Cardiac muscle cell (in vitro differentiated cells and primary cell): Measurements from ENCODE around the gene ZSWIM3. TPM values are rescaled to one million over a fixed set of nuclear protein-coding genes. Genes with fewer than 3 reads are reported as not detected.

Experiments
- DNase-seq, 2 donors: peaks; one replicate each; pipeline versions ENCODE4 v3.0.0 to v3.0.0-alpha.2; 2010 to 2017; ENCODE audit warnings: low read depth in 1 of 2, low spot score in 1 of 2
- H3K27ac ChIP-seq: fragments of 200-600 bp; sonication (generic); 2 replicates; pipeline ENCODE4 v1.5.1; 2016
- H3K27me3 ChIP-seq: fragments of 200-600 bp; sonication (generic); 2 replicates; pipeline ENCODE4 v1.6.0; 2016; ENCODE audit warnings: control low read depth
- H3K36me3 ChIP-seq: fragments of 200-600 bp; sonication (generic); 2 replicates; pipeline ENCODE4 v1.5.1; 2016; ENCODE audit warnings: control low read depth
- H3K4me1 ChIP-seq: fragments of 200-600 bp; sonication (generic); 2 replicates; pipeline ENCODE4 v1.8.1; 2017; ENCODE audit warnings: low read depth, mild to moderate bottlenecking, mixed run types
- H3K4me3 ChIP-seq: fragments of 200-600 bp; sonication (generic); 2 replicates; pipeline ENCODE4 v1.5.1; 2016; ENCODE audit warnings: mild to moderate bottlenecking
- H3K9me3 ChIP-seq: fragments of 200-600 bp; sonication (generic); 2 replicates; pipeline ENCODE4 v1.5.1; 2017; ENCODE audit warnings: low read depth, mild to moderate bottlenecking, control low read depth
- polyA plus RNA-seq: library from polyadenylated mRNA; unstranded; fragments of >200 nt; fragmentation: Nextera tagmentation; extraction: Ambion mirVana; gene quantifications from 2 replicates; pipeline ENCODE4 v1.2.1, GENCODE V29; 2016
- total RNA-seq: library from RNA; depleted of rRNA; stranded (reverse); fragments of >200 nt; gene quantifications from 2 replicates; pipeline ENCODE4 v1.2.3, GENCODE V29; 2016
- TF ChIP-seq, protein P1 (sequence below): IDR thresholded peaks from 2 replicates; pipeline ENCODE4 v1.5.1; 2012; ENCODE audit warnings: low read depth, mild to moderate bottlenecking, low read length

Gene ZSWIM3
- total and polyA plus RNA-seq, 2 experiments from 2014 or later: 2.2 to 8.0 TPM

DNA sequence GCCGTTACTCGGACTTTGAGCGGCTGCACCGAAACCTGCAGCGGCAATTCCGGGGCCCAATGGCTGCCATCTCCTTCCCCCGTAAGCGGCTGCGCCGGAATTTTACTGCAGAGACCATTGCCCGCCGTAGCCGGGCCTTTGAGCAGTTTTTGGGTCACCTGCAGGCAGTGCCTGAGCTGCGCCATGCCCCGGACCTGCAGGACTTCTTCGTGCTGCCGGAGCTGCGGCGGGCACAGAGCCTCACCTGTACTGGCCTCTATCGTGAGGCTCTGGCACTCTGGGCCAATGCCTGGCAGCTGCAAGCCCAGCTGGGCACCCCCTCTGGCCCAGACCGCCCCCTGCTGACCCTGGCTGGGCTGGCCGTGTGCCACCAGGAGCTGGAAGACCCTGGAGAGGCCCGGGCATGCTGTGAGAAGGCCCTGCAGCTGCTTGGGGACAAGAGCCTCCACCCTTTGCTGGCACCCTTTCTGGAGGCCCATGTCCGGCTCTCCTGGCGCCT is 16.7 kb upstream of the ZSWIM3 start:
- Histone ChIP-seq H3K4me3 (no peak overlapping the region), H3K9me3 (no peaks in the 10 kb centered on the region), H3K27me3 (no peaks in the 10 kb centered on the region), H3K36me3 (peaks cover 26% of the 10 kb centered on the region), H3K4me1 (peaks cover 10% of the 10 kb centered on the region), H3K27ac (peak overlapping the region; percentile 66)
- no peak for DNase-seq
- TF ChIP-seq, protein P1, sequence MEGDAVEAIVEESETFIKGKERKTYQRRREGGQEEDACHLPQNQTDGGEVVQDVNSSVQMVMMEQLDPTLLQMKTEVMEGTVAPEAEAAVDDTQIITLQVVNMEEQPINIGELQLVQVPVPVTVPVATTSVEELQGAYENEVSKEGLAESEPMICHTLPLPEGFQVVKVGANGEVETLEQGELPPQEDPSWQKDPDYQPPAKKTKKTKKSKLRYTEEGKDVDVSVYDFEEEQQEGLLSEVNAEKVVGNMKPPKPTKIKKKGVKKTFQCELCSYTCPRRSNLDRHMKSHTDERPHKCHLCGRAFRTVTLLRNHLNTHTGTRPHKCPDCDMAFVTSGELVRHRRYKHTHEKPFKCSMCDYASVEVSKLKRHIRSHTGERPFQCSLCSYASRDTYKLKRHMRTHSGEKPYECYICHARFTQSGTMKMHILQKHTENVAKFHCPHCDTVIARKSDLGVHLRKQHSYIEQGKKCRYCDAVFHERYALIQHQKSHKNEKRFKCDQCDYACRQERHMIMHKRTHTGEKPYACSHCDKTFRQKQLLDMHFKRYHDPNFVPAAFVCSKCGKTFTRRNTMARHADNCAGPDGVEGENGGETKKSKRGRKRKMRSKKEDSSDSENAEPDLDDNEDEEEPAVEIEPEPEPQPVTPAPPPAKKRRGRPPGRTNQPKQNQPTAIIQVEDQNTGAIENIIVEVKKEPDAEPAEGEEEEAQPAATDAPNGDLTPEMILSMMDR: no peak

DNA sequence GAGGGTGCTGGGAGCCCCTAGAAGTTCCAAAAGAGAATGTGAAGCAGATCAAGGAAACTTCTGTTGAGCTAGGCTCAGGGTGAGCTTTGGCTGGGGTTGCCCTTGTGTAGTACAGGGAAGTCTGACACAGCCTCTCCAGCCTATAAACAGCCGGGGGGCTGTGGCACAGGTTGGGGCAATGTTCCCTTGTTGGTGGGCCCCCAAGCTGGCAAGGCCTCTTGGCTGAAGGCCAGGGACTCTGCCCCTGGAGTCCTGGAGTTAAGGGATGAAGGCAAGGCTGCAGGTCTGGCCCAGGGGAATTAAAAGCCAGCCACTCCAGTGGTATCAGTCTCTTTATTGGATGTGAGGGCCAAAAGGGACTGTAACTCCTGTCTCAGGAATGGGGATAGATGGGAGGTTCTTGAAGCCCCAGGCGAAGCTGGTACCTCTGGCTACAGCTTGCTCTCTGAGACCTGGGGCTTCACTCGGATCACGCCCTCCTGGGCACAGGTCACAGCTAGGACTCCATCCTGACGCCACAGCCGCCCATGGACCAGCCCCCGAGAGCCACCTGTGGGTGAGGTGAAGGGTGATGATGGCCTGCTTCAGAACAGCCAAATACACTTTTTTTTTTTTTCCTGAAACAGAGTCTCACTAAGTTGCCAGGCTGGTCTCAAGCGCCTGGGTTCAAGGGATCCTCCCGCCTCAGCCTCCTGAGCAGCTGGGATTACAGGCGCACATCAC is 15.8 kb upstream of the ZSWIM3 start:
- peaks cover 8% of the 10 kb centered on the region for H3K4me1 ChIP-seq
- no peak for DNase-seq
- H3K27me3 ChIP-seq: no peaks in the 10 kb centered on the region
- H3K4me3 ChIP-seq: no peak overlapping the region
- H3K9me3 ChIP-seq: no peaks in the 10 kb centered on the region
- TF ChIP-seq, protein P1: no peak
- peaks cover 31% of the 10 kb centered on the region for H3K36me3 ChIP-seq
- H3K27ac ChIP-seq: peak overlapping the region; percentile 66

DNA sequence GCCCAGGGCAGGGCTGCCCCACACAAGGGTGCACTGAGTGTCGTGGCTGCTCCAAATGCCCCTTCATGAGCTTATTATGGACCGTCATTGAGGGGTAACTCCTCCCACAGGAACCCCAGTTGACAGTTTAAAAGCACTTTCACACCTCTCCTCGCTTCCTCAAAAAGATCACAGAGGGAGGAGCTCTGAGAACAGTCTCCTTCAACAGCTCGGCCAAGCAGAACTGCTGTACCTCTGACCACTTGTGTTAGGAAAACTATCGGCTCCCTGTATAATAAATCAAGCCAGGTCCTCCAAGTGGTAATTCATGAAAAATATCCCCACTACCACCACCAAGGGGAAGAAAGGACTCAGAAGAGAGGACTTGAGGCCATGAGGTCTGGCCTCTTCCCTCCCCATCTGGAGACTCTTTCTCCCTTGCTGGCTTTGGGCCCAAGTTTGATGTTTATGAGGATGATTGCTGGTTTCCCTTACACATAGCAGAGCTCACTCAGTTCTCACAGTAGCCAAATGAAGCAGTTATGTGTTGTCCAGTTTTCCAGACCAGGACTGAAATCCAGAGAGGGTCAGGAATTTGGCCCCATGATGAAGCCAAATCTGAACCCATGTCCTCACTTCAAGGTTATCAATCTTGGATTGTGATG is 15.1 kb upstream of the ZSWIM3 start:
- Histone ChIP-seq H3K4me3 (no peak overlapping the region), H3K4me1 (peaks cover under 1% of the 10 kb centered on the region), H3K36me3 (peaks cover 31% of the 10 kb centered on the region), H3K9me3 (no peaks in the 10 kb centered on the region), H3K27me3 (no peaks in the 10 kb centered on the region), H3K27ac (peak overlapping the region; percentile 74)
- DNase-seq: peak in 1 of 2 donors; percentile 63
- TF ChIP-seq, protein P1: no peak

DNA sequence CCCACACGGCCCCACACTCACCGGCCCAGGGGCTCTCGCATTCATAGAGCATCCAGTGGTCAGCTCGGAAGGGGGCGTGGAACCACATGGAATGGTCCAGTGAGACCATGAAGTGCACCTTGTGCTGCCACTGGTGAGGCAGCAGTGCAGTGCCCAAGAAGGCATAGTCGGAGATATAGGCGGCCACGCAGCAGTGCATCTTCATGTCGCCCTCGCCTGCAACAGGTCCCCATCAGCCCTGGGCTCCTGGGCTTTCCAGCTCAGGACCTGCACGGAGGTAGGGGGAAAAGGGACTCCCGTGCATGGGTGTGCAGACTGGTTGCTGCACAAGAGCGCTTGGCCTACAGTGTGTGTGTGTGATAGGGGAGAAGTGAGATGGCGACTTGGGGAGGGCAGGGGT is 13.9 kb upstream of the ZSWIM3 start:
- no peaks in the 10 kb centered on the region for H3K9me3 ChIP-seq
- peak overlapping the region; percentile 74 for H3K27ac ChIP-seq
- H3K36me3 ChIP-seq: peaks cover 31% of the 10 kb centered on the region
- no peaks in the 10 kb centered on the region for H3K27me3 ChIP-seq
- no peak for DNase-seq
- no peaks in the 10 kb centered on the region for H3K4me1 ChIP-seq
- TF ChIP-seq, protein P1: no peak
- H3K4me3 ChIP-seq: no peak overlapping the region

DNA sequence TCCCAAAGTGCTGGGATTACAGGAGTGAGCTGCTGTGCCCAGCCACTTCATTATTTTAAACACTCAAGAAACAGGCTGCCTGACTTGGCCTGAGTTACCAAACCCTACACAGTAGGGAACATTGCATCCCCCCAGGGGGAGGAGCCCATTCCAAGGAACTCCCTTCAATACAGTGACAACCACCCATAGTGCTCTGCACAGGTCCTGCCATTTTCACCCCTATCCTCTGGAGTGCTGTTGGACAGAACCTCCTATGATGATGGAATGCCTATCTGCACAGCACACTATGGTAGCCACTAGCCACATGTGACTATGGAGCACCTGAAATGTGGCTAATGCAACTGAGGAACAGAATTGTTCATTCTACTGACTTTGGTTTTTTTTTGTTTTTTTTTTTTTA is 12.0 kb upstream of the ZSWIM3 start:
- Histone ChIP-seq H3K36me3 (peaks cover 34% of the 10 kb centered on the region), H3K4me1 (no peaks in the 10 kb centered on the region), H3K27me3 (no peaks in the 10 kb centered on the region), H3K4me3 (no peak overlapping the region), H3K27ac (no peak overlapping the region), H3K9me3 (no peaks in the 10 kb centered on the region)
- DNase-seq: no peak
- TF ChIP-seq, protein P1: no peak
